GM19238 (cell line): ENCODE data around the gene RAB6C.
"Not testable (repeated sequence)": the region's sequence is repeated elsewhere in the genome, so short reads cannot be mapped to it uniquely, and the experiment has no call there.

Experiments
- DNase-seq: peaks from one replicate; pipeline ENCODE4 v3.0.0; 2011; ENCODE audit warnings: low spot score; ENCODE audit not compliant: insufficient read length

RAB6C gene

GRCh38 chr2:129979629-129980155 lies at the start of gene RAB6C:
Gene RAB6C, plus strand, starts transcription at chr2:129979666. Its CDS starts 450 bp downstream, at chr2:129980116.
- not testable (repeated sequence) for DNase-seq

- DNase-seq: no peak
These were observed 49.0 kb upstream of the RAB6C start for GRCh38 chr2:129930451-129930850.

GRCh38 chr2:129933387-129933786 lies 46.1 kb upstream of the RAB6C start:
- not testable (repeated sequence) for DNase-seq

GRCh38 chr2:129934044-129934822 lies 45.2 kb upstream of the RAB6C start:
- DNase-seq: no peak

- DNase-seq: no peak
These were observed 44.3 kb upstream of the RAB6C start for GRCh38 chr2:129935118-129935517.

GRCh38 chr2:129936334-129936934 lies 43.0 kb upstream of the RAB6C start:
- DNase-seq: peak; percentile 29

GRCh38 chr2:129938850-129939471 lies 40.5 kb upstream of the RAB6C start:
- not testable (repeated sequence) for DNase-seq

GRCh38 chr2:129943456-129943855 lies 36.0 kb upstream of the RAB6C start:
- DNase-seq: not testable (repeated sequence)

GRCh38 chr2:129945557-129945956 lies 33.9 kb upstream of the RAB6C start:
- DNase-seq: no peak

- not testable (repeated sequence) for DNase-seq
These were observed 31.8 kb upstream of the RAB6C start for GRCh38 chr2:129947712-129948111.

- DNase-seq: not testable (repeated sequence)
These were observed 23.3 kb upstream of the RAB6C start for GRCh38 chr2:129956171-129956570.

- no peak for DNase-seq
These were observed 21.6 kb upstream of the RAB6C start for GRCh38 chr2:129957891-129958290.

- DNase-seq: not testable (repeated sequence)
These were observed 20.7 kb upstream of the RAB6C start for GRCh38 chr2:129958736-129959135.

- DNase-seq: not testable (repeated sequence)
These were observed 10.9 kb upstream of the RAB6C start for GRCh38 chr2:129968605-129969004.

GRCh38 chr2:129975016-129975774 lies 4.3 kb upstream of the RAB6C start:
- no peak for DNase-seq

GRCh38 chr2:129976969-129977368 lies 2.5 kb upstream of the RAB6C start:
- DNase-seq: not testable (repeated sequence)

- no peak for DNase-seq
These were observed 1.5 kb upstream of the RAB6C start for GRCh38 chr2:129977986-129978385.

GRCh38 chr2:129980246-129980645 lies 780 bp downstream of the RAB6C start:
- not testable (repeated sequence) for DNase-seq

- DNase-seq: not testable (repeated sequence)
These were observed 2.2 kb downstream of the RAB6C start for GRCh38 chr2:129981689-129982088.

- DNase-seq: no peak
These were observed 5.0 kb downstream of the RAB6C start for GRCh38 chr2:129984426-129984825.

- DNase-seq: not testable (repeated sequence)
These were observed 13.0 kb downstream of the RAB6C start for GRCh38 chr2:129992415-129993006.
